Peyer's patch (tissue), 4 donors: ENCODE data around the gene PTPN14. TPM values are rescaled to one million over a fixed set of nuclear protein-coding genes. Genes with fewer than 3 reads are reported as not detected.

Experiments
- DNase-seq, 3 donors: peaks; one replicate each; pipeline ENCODE4 v3.0.0-alpha.2; 2017 to 2019
- H3K27ac ChIP-seq, 4 donors: fragments of 200-600 bp; sonication (generic); one replicate each; pipeline ENCODE4 v1.5.1; 2016 to 2019
- H3K27me3 ChIP-seq, 2 donors: fragments of 200-600 bp; sonication (generic); one replicate each; pipeline ENCODE4 v1.5.1; 2019
- H3K36me3 ChIP-seq, 3 donors: fragments of 200-600 bp; sonication (generic); one replicate each; pipeline ENCODE4 v1.5.1; 2016 to 2019
- H3K4me1 ChIP-seq, 4 donors: fragments of 200-600 bp; sonication (generic); one replicate each; pipeline ENCODE4 v1.5.1; 2016 to 2019
- H3K4me3 ChIP-seq, 4 donors: fragments of 200-600 bp; sonication (generic); 1 replicate in 3 of 4; 2 replicates in 1 of 4; pipeline ENCODE4 v1.5.1; 2016 to 2019; ENCODE audit warnings: mild to moderate bottlenecking in 1 of 4
- H3K9me3 ChIP-seq, 4 donors: fragments of 200-600 bp; sonication (generic); one replicate each; pipeline ENCODE4 v1.5.1; 2016 to 2019; ENCODE audit warnings: mild to moderate bottlenecking in 1 of 4
- CTCF ChIP-seq, 6 experiments: fragments of 450-650 bp in 4 of 6; fragments of 200-600 bp in 2 of 6; sonication (generic) in 1 of 6; IDR thresholded peaks; one replicate each; pipeline ENCODE4 v1.5.1; 2017 to 2019; ENCODE audit warnings: antibody characterized with exemption in 6 of 6, mild to moderate bottlenecking in 3 of 6, moderate library complexity in 1 of 6
- POLR2A ChIP-seq, 2 donors: fragments of 450-650 bp; IDR thresholded peaks; one replicate each; pipeline ENCODE4 v1.5.1; 2017; ENCODE audit warnings: antibody characterized with exemption in 2 of 2, mild to moderate bottlenecking in 2 of 2, moderate library complexity in 2 of 2
- total RNA-seq, 4 donors: library from RNA; depleted of rRNA; stranded (reverse); fragments of >200 nt; gene quantifications; one replicate each; pipeline ENCODE4 v1.1.0, GENCODE V29; 2016

Gene PTPN14
- total RNA-seq, 4 donors from 2014 or later: 1.9 to 6.6 (median 4.2) TPM

GRCh38 chr1:214337511-214337910 lies 213.9 kb downstream of the PTPN14 start:
- H3K27ac ChIP-seq: peak overlapping the region in 1 of 4 donors; percentile 59
- TF ChIP-seq POLR2A (IDR thresholded peaks at IDR 0.05): no peak
- TF ChIP-seq CTCF (IDR thresholded peaks at IDR 0.05): no peak
- no peak for DNase-seq

GRCh38 chr1:214337015-214337414 lies 214.4 kb downstream of the PTPN14 start:
- H3K4me1 ChIP-seq: no peaks in the 10 kb centered on the region
- no peaks in the 10 kb centered on the region for H3K9me3 ChIP-seq
- H3K36me3 ChIP-seq: no peaks in the 10 kb centered on the region
- H3K27me3 ChIP-seq: no peaks in the 10 kb centered on the region
- DNase-seq: no peak
- H3K27ac ChIP-seq: peak overlapping the region in 1 of 4 donors; percentile 59
- no peak overlapping the region for H3K4me3 ChIP-seq
- TF ChIP-seq POLR2A (IDR thresholded peaks at IDR 0.05) (no peak), CTCF (IDR thresholded peaks at IDR 0.05) (no peak)

More at GRCh38 chr1:214337511-214337910, 213.9 kb downstream of the PTPN14 start:
- Histone ChIP-seq H3K4me3 (no peak overlapping the region), H3K4me1 (no peaks in the 10 kb centered on the region), H3K9me3 (no peaks in the 10 kb centered on the region), H3K27me3 (no peaks in the 10 kb centered on the region), H3K36me3 (no peaks in the 10 kb centered on the region)

GRCh38 chr1:214335567-214335966 lies 215.8 kb downstream of the PTPN14 start:
- TF ChIP-seq CTCF (IDR thresholded peaks at IDR 0.05): no peak
- no peak for TF ChIP-seq POLR2A (IDR thresholded peaks at IDR 0.05)
- DNase-seq: no peak
- no peak overlapping the region for H3K4me3 ChIP-seq

GRCh38 chr1:214332946-214333798 lies 218.2 kb downstream of the PTPN14 start:
- H3K9me3 ChIP-seq: no peaks in the 10 kb centered on the region
- peak overlapping the region in 1 of 4 donors; percentile 4 for H3K27ac ChIP-seq
- TF ChIP-seq CTCF (IDR thresholded peaks at IDR 0.05): peak; percentile 7 to 67 (median 62)
- no peak for TF ChIP-seq POLR2A (IDR thresholded peaks at IDR 0.05)
- no peaks in the 10 kb centered on the region for H3K4me1 ChIP-seq
- no peaks in the 10 kb centered on the region for H3K36me3 ChIP-seq
- H3K27me3 ChIP-seq: no peaks in the 10 kb centered on the region
- peak in 2 of 3 donors; percentile 55 to 68 for DNase-seq
- no peak overlapping the region for H3K4me3 ChIP-seq

More at GRCh38 chr1:214335567-214335966, 215.8 kb downstream of the PTPN14 start:
- Histone ChIP-seq H3K27ac (no peak overlapping the region), H3K4me1 (no peaks in the 10 kb centered on the region), H3K27me3 (no peaks in the 10 kb centered on the region), H3K36me3 (no peaks in the 10 kb centered on the region), H3K9me3 (no peaks in the 10 kb centered on the region)

GRCh38 chr1:214331827-214332423 lies 219.5 kb downstream of the PTPN14 start:
- H3K4me1 ChIP-seq: no peaks in the 10 kb centered on the region
- DNase-seq: peak in 2 of 3 donors; percentile 27 to 71
- H3K27ac ChIP-seq: no peak overlapping the region
- TF ChIP-seq POLR2A (IDR thresholded peaks at IDR 0.05): no peak
- TF ChIP-seq CTCF (IDR thresholded peaks at IDR 0.05): peak in 5 of 6 experiments; percentile 48 to 74 (median 60)
- no peak overlapping the region for H3K4me3 ChIP-seq
- H3K27me3 ChIP-seq: no peaks in the 10 kb centered on the region
- no peaks in the 10 kb centered on the region for H3K36me3 ChIP-seq
- H3K9me3 ChIP-seq: no peaks in the 10 kb centered on the region
